ENCODE measurements around the gene XAGE2.
"Not testable (repeated sequence)": the region's sequence is repeated elsewhere in the genome, so short reads cannot be mapped to it uniquely, and the experiment has no call there.

The XAGE2 gene

GRCh38 chrX:52368368-52369055, at the start of gene XAGE2:
TSS of gene XAGE2 (plus strand) at chrX:52369021. CDS start at chrX:52370015, 994 bp downstream.
- no peak for DNase-seq

- DNase-seq, result no peak
Measured at GRCh38 chrX:52337410-52337809, 31.4 kb upstream of the XAGE2 start.

GRCh38 chrX:52341493-52341892, 27.3 kb upstream of the XAGE2 start:
- no peak for DNase-seq

GRCh38 chrX:52343131-52343530, 25.7 kb upstream of the XAGE2 start:
- not testable (repeated sequence) for DNase-seq

GRCh38 chrX:52345402-52345801, 23.4 kb upstream of the XAGE2 start:
- not testable (repeated sequence) for DNase-seq

- DNase-seq, result no peak
Measured at GRCh38 chrX:52346174-52347165, 22.4 kb upstream of the XAGE2 start.

- no peak for DNase-seq
Measured at GRCh38 chrX:52349681-52350080, 19.1 kb upstream of the XAGE2 start.

GRCh38 chrX:52352551-52352950, 16.3 kb upstream of the XAGE2 start:
- DNase-seq, result no peak

- no peak for DNase-seq
Measured at GRCh38 chrX:52353838-52354237, 15.0 kb upstream of the XAGE2 start.

GRCh38 chrX:52355108-52355507, 13.7 kb upstream of the XAGE2 start:
- no peak for DNase-seq

GRCh38 chrX:52359614-52360232, 9.1 kb upstream of the XAGE2 start:
- DNase-seq, result no peak

GRCh38 chrX:52361941-52362340, 6.9 kb upstream of the XAGE2 start:
- DNase-seq, result no peak

- no peak for DNase-seq
Measured at GRCh38 chrX:52363247-52363883, 5.5 kb upstream of the XAGE2 start.

GRCh38 chrX:52378870-52379269, 10.0 kb downstream of the XAGE2 start:
- DNase-seq, result no peak

GRCh38 chrX:52380993-52381392, 12.2 kb downstream of the XAGE2 start:
- no peak for DNase-seq

- DNase-seq, result no peak
Measured at GRCh38 chrX:52410439-52411394, 41.9 kb downstream of the XAGE2 start.

- DNase-seq, result no peak
Measured at GRCh38 chrX:52415304-52415703, 46.5 kb downstream of the XAGE2 start.

GRCh38 chrX:52416816-52417215, 48.0 kb downstream of the XAGE2 start:
- no peak for DNase-seq

GRCh38 chrX:52420824-52421443, 52.1 kb downstream of the XAGE2 start:
- no peak for DNase-seq

- DNase-seq, result no peak
Measured at GRCh38 chrX:52422884-52423283, 54.1 kb downstream of the XAGE2 start.

- DNase-seq, result no peak
Measured at GRCh38 chrX:52424656-52425055, 55.8 kb downstream of the XAGE2 start.

All from NCI-H1105 (cell line).